ENCODE measurements around the gene SLC6A8. TPM values are rescaled to one million over a fixed set of nuclear protein-coding genes. Genes with fewer than 3 reads are reported as not detected.
"Not testable (repeated sequence)": the region's sequence is repeated elsewhere in the genome, so short reads cannot be mapped to it uniquely, and the experiment has no call there.

The SLC6A8 gene
- total RNA-seq, 2 donors from 2014 or later: 1.1 to 26.1 TPM

DNA sequence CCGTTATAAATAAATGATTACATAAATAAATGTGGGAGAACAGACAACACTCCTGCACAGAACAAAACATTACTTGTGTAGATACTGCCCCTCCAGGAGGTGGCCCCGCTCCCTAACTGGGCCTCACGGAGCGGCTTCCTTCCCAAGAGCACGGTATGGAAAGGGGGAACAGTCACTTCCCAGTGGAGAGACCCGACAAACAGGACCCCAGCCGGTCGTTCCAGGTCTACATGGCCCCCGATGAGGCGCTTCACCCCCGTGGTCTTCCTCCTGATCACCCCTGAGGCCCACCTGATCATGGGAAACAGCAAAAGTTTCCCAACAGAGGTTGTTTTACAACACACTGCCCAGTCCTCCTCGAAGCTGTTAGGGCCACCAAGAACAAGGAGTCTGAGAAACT, 6.6 kb upstream of the SLC6A8 start:
- no peak for ATAC-seq (replicated peaks)
- Mint-ChIP-seq H3K9me3 (no peaks in the 10 kb centered on the region), H3K4me3 (no peak overlapping the region), H3K27me3 (no peaks in the 10 kb centered on the region), H3K4me1 (no peaks in the 10 kb centered on the region), H3K27ac (no peak overlapping the region), H3K36me3 (ENCODE audit: low read depth) (no peaks in the 10 kb centered on the region)

GRCh38 chrX:153683486-153683885, 4.2 kb upstream of the SLC6A8 start:
- H3K4me3 Mint-ChIP-seq; H3K4me1 Mint-ChIP-seq; H3K36me3 Mint-ChIP-seq (ENCODE audit: low read depth); H3K27ac Mint-ChIP-seq; H3K9me3 Mint-ChIP-seq; H3K27me3 Mint-ChIP-seq; ATAC-seq (replicated peaks): not testable (repeated sequence)

GRCh38 chrX:153684467-153685155, 3.1 kb upstream of the SLC6A8 start:
- Mint-ChIP-seq H3K27ac (no peak overlapping the region), H3K4me3 (no peak overlapping the region), H3K27me3 (no peaks in the 10 kb centered on the region)

DNA sequence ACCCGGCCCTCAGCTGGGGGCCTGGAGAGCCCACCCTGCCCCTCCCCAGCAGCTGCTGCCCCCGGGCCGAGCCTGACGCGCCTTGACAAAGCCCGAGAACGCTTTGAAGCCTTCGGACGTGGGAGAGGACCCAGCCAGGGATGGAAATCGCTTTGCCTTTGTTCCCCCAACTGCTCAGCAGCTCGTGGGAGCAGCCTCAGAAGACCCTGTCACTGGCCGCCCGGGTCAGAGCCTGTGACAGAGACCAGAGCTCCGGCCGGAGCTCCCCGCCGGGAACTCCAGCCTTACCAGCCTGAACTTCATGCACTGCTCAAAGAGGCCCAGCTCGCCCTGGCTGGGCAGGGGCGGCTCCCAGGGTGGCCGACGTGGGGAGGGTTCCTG, 2.6 kb upstream of the SLC6A8 start:
- H3K27me3 Mint-ChIP-seq: no peaks in the 10 kb centered on the region
- H3K9me3 Mint-ChIP-seq: no peaks in the 10 kb centered on the region
- no peaks in the 10 kb centered on the region for H3K36me3 Mint-ChIP-seq (ENCODE audit: low read depth)
- ATAC-seq (replicated peaks): no peak
- H3K27ac Mint-ChIP-seq: no peak overlapping the region
- no peak overlapping the region for H3K4me3 Mint-ChIP-seq
- no peaks in the 10 kb centered on the region for H3K4me1 Mint-ChIP-seq

More at GRCh38 chrX:153684467-153685155, 3.1 kb upstream of the SLC6A8 start:
- Mint-ChIP-seq H3K4me1 (no peaks in the 10 kb centered on the region), H3K36me3 (ENCODE audit: low read depth) (no peaks in the 10 kb centered on the region), H3K9me3 (no peaks in the 10 kb centered on the region)
- no peak for ATAC-seq (replicated peaks)

GRCh38 chrX:153685751-153686696, 1.7 kb upstream of the SLC6A8 start:
- no peak for ATAC-seq (replicated peaks)
- Mint-ChIP-seq H3K4me1 (no peaks in the 10 kb centered on the region), H3K4me3 (no peak overlapping the region), H3K27me3 (no peaks in the 10 kb centered on the region), H3K36me3 (ENCODE audit: low read depth) (no peaks in the 10 kb centered on the region), H3K27ac (no peak overlapping the region), H3K9me3 (no peaks in the 10 kb centered on the region)

- no peak overlapping the region for H3K27ac Mint-ChIP-seq
- no peaks in the 10 kb centered on the region for H3K4me1 Mint-ChIP-seq
- H3K36me3 Mint-ChIP-seq (ENCODE audit: low read depth): no peaks in the 10 kb centered on the region
- no peak overlapping the region for H3K4me3 Mint-ChIP-seq
- H3K9me3 Mint-ChIP-seq: no peaks in the 10 kb centered on the region
- ATAC-seq (replicated peaks): no peak
- H3K27me3 Mint-ChIP-seq: no peaks in the 10 kb centered on the region
These were observed 1.0 kb upstream of the SLC6A8 start for GRCh38 chrX:153686711-153687110.

GRCh38 chrX:153688071-153688470, 345 bp downstream of the SLC6A8 start:
- ATAC-seq (replicated peaks): peak; percentile 3
- Mint-ChIP-seq H3K36me3 (ENCODE audit: low read depth) (no peaks in the 10 kb centered on the region), H3K4me1 (no peaks in the 10 kb centered on the region), H3K27ac (no peak overlapping the region), H3K27me3 (no peaks in the 10 kb centered on the region), H3K4me3 (no peak overlapping the region), H3K9me3 (no peaks in the 10 kb centered on the region)

- H3K9me3 Mint-ChIP-seq: no peaks in the 10 kb centered on the region
- no peak for ATAC-seq (replicated peaks)
- H3K36me3 Mint-ChIP-seq (ENCODE audit: low read depth): no peaks in the 10 kb centered on the region
- H3K27ac Mint-ChIP-seq: no peak overlapping the region
- no peaks in the 10 kb centered on the region for H3K27me3 Mint-ChIP-seq
- no peaks in the 10 kb centered on the region for H3K4me1 Mint-ChIP-seq
- no peak overlapping the region for H3K4me3 Mint-ChIP-seq
These were observed 780 bp downstream of the SLC6A8 start for GRCh38 chrX:153688506-153688905.

GRCh38 chrX:153688911-153689590, 1.3 kb downstream of the SLC6A8 start:
- no peak for ATAC-seq (replicated peaks)
- H3K9me3 Mint-ChIP-seq: no peaks in the 10 kb centered on the region
- H3K36me3 Mint-ChIP-seq (ENCODE audit: low read depth): no peaks in the 10 kb centered on the region
- no peak overlapping the region for H3K27ac Mint-ChIP-seq
- H3K4me3 Mint-ChIP-seq: no peak overlapping the region
- no peaks in the 10 kb centered on the region for H3K27me3 Mint-ChIP-seq
- H3K4me1 Mint-ChIP-seq: no peaks in the 10 kb centered on the region

DNA sequence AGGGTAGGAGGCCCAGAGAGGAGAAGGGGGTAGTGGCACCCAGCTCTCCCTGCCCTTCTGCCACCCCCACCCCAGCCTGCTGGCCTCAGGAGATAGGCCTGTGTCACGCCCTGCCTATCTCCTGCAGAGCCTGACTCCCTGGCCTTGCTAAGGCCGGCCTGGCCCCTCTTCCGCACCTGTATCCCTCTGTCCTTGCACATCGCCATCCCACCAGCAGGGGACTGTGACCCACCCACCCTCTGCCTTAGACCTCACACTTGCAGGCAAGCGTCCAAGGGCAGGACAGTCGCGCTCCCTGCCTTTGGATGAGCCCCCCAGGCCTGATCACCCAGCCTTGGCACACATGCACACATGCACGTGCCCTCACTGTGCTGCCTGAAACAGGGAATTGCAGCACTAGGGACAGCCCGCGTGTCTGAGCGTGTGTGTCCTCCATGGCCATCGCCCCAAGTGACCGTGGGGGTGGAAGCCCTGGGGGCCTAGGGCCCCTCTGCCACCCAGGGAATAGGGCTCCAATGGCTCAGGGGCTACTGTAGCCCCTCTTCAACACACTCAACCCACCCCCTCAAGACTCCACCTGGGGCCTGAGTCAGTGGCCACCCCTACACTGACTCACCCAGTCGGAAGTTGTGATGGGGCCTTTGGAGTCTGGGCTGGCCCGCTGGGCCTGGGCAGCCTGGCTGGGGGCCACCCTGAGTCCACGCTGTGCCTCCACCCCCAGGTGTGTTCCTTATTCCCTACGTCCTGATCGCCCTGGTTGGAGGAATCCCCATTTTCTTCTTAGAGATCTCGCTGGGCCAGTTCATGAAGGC, 2.1 kb downstream of the SLC6A8 start:
- no peak overlapping the region for H3K27ac Mint-ChIP-seq
- no peak for ATAC-seq (replicated peaks)
- H3K27me3 Mint-ChIP-seq: no peaks in the 10 kb centered on the region
- H3K4me1 Mint-ChIP-seq: no peaks in the 10 kb centered on the region
- no peaks in the 10 kb centered on the region for H3K9me3 Mint-ChIP-seq
- no peaks in the 10 kb centered on the region for H3K36me3 Mint-ChIP-seq (ENCODE audit: low read depth)
- no peak overlapping the region for H3K4me3 Mint-ChIP-seq

- H3K9me3 Mint-ChIP-seq: no peaks in the 10 kb centered on the region
- H3K36me3 Mint-ChIP-seq (ENCODE audit: low read depth): no peaks in the 10 kb centered on the region
- H3K27ac Mint-ChIP-seq: no peak overlapping the region
- ATAC-seq (replicated peaks): no peak
- H3K4me3 Mint-ChIP-seq: no peak overlapping the region
- no peaks in the 10 kb centered on the region for H3K4me1 Mint-ChIP-seq
- H3K27me3 Mint-ChIP-seq: no peaks in the 10 kb centered on the region
These were observed 2.7 kb downstream of the SLC6A8 start for GRCh38 chrX:153690466-153690865.

DNA sequence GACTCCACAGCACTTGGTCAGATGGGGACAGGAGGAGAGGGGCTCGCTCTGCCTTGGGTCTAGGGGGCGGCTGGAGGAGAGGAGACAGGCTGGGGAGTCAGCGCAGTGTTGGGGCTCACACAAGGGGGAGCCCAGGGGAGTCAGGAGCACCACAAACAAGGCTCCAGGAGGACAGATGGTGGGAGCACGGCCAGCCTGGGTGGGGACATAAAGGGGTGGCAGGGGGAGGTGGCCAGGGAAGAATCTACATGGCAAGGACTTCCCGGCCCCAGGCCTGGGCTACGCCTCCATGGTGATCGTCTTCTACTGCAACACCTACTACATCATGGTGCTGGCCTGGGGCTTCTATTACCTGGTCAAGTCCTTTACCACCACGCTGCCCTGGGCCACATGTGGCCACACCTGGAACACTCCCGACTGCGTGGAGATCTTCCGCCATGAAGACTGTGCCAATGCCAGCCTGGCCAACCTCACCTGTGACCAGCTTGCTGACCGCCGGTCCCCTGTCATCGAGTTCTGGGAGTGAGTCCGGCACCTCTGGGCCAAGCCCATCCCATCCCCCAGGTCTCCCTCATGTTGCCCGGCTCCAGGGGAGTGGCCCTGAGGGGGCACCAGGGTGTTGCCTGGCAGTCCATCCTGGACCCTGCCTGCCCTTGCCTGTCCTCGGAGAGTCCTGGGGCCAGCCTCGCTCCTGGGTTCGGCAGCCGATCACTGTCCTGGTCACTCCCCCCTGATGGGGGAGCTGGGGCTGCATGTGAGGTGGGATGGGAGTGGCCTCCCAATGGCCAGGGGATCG, 3.5 kb downstream of the SLC6A8 start:
- not testable (repeated sequence) for H3K36me3 Mint-ChIP-seq (ENCODE audit: low read depth); H3K4me3 Mint-ChIP-seq; H3K9me3 Mint-ChIP-seq; ATAC-seq (replicated peaks); H3K27ac Mint-ChIP-seq; H3K27me3 Mint-ChIP-seq; H3K4me1 Mint-ChIP-seq

DNA sequence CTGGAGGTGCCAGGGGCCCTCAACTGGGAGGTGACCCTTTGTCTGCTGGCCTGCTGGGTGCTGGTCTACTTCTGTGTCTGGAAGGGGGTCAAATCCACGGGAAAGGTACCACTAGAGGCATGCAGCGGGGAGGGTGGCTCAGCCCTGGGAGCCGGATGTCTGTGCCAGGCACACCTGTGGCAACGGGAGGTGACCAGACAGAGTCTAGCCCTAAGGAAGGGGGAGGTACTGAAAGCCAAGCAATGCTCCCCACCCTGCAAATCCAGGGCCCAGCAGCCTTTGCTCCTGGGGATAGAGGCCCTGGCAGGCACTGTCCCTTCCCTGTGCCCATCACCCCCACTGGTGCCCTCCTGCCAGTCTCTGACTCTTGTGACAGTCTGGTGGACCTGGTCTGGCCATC, 4.3 kb downstream of the SLC6A8 start:
- no peak for ATAC-seq (replicated peaks)
- Mint-ChIP-seq H3K4me1 (no peaks in the 10 kb centered on the region), H3K9me3 (no peaks in the 10 kb centered on the region), H3K36me3 (ENCODE audit: low read depth) (peaks cover 5% of the 10 kb centered on the region), H3K27me3 (no peaks in the 10 kb centered on the region), H3K4me3 (no peak overlapping the region), H3K27ac (no peak overlapping the region)
